Subcutaneous adipose tissue (tissue), 4 donors: ENCODE measurements around the gene CADPS. TPM values are rescaled to one million over a fixed set of nuclear protein-coding genes. Genes with fewer than 3 reads are reported as not detected.

Experiments
- CTCF ChIP-seq: fragments of 450-650 bp; IDR thresholded peaks from one replicate; pipeline ENCODE4 v1.5.1; 2016; ENCODE audit warnings: low read depth, mild to moderate bottlenecking, control low read depth, antibody characterized with exemption, moderate library complexity
- total RNA-seq, 4 donors: library from RNA; depleted of rRNA; stranded (reverse); fragments of >200 nt; gene quantifications; one replicate each; pipeline ENCODE4 v1.1.0, GENCODE V29; 2016

CADPS gene
- total RNA-seq, 4 donors from 2014 or later = 1.9 to 25.1 TPM; not detected in 2

GRCh38 chr3:62392626-62393292 is 482.5 kb downstream of the CADPS start:
- no peak for TF ChIP-seq CTCF

GRCh38 chr3:62387251-62387650 is 488.0 kb downstream of the CADPS start:
- no peak for TF ChIP-seq CTCF

- TF ChIP-seq CTCF = no peak
These were observed 495.9 kb downstream of the CADPS start for GRCh38 chr3:62379321-62379798.

GRCh38 chr3:62378921-62379320 is 496.3 kb downstream of the CADPS start:
- no peak for TF ChIP-seq CTCF

- TF ChIP-seq CTCF = no peak
These were observed 496.9 kb downstream of the CADPS start for GRCh38 chr3:62378311-62378789.

- no peak for TF ChIP-seq CTCF
These were observed 498.0 kb downstream of the CADPS start for GRCh38 chr3:62376906-62377877.

- TF ChIP-seq CTCF = no peak
These were observed 498.8 kb downstream of the CADPS start for GRCh38 chr3:62376454-62376720.
